ENCODE measurements around the gene CNR2.

- TF ChIP-seq ZFP30 (CRISPR knock-in tag; IDR thresholded peaks at IDR 0.05) (no peak), ZNF565 (CRISPR knock-in tag; conservative IDR thresholded peaks at IDR 0.05; ENCODE audit: low read depth) (no peak), SNAI2 (CRISPR knock-in tag; IDR thresholded peaks at IDR 0.05) (no peak)
- TF ChIP-seq, protein P1, sequence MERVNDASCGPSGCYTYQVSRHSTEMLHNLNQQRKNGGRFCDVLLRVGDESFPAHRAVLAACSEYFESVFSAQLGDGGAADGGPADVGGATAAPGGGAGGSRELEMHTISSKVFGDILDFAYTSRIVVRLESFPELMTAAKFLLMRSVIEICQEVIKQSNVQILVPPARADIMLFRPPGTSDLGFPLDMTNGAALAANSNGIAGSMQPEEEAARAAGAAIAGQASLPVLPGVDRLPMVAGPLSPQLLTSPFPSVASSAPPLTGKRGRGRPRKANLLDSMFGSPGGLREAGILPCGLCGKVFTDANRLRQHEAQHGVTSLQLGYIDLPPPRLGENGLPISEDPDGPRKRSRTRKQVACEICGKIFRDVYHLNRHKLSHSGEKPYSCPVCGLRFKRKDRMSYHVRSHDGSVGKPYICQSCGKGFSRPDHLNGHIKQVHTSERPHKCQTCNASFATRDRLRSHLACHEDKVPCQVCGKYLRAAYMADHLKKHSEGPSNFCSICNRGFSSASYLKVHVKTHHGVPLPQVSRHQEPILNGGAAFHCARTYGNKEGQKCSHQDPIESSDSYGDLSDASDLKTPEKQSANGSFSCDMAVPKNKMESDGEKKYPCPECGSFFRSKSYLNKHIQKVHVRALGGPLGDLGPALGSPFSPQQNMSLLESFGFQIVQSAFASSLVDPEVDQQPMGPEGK (CRISPR knock-in tag; IDR thresholded peaks at IDR 0.05; ENCODE audit: borderline replicate concordance): no peak
Measured at GRCh38 chr1:23899070-23899469, 14.1 kb downstream of the CNR2 start.

Data from SK-N-SH treated with all-trans-retinoic acid at 6 μM for 48 hours (cell line).